Smooth muscle cell (in vitro differentiated cells): ENCODE data around the gene POLR2L. TPM values are rescaled to one million over a fixed set of nuclear protein-coding genes. Genes with fewer than 3 reads are reported as not detected.

Experiments used
- DNase-seq: peaks from one replicate; lab custom pipeline; 2025; ENCODE audit not compliant: unreplicated experiment; lab: John Stamatoyannopoulos, UW
- H2AFZ ChIP-seq: fragments of 200-600 bp; sonication (generic); 2 replicates; pipeline ENCODE4 v1.6.0; 2016; ENCODE audit warnings: antibody characterized with exemption, low read depth, mild to moderate bottlenecking
- H3F3A ChIP-seq: fragments of 200-600 bp; sonication (generic); 2 replicates; pipeline ENCODE4 v1.6.0; 2017; ENCODE audit warnings: antibody characterized with exemption, low read depth
- H3K27ac ChIP-seq: fragments of 200-600 bp; sonication (generic); 2 replicates; pipeline ENCODE4 v1.5.1; 2016; ENCODE audit warnings: low read depth, mild to moderate bottlenecking
- H3K27me3 ChIP-seq: fragments of 200-600 bp; sonication (generic); 2 replicates; pipeline ENCODE4 v1.6.1; 2016; ENCODE audit warnings: low read depth, mild to moderate bottlenecking
- H3K36me3 ChIP-seq: fragments of 200-600 bp; sonication (generic); 2 replicates; pipeline ENCODE4 v1.5.1; 2016; ENCODE audit warnings: low read depth
- H3K4me1 ChIP-seq: fragments of 200-600 bp; sonication (generic); 2 replicates; pipeline ENCODE4 v1.5.1; 2016; ENCODE audit warnings: low read depth
- H3K4me2 ChIP-seq: fragments of 200-600 bp; sonication (generic); 2 replicates; pipeline ENCODE4 v1.6.0; 2016; ENCODE audit warnings: mild to moderate bottlenecking
- H3K4me3 ChIP-seq: fragments of 200-600 bp; sonication (generic); 2 replicates; pipeline ENCODE4 v1.5.1; 2016; ENCODE audit warnings: mild to moderate bottlenecking
- H3K79me2 ChIP-seq: fragments of 200-600 bp; sonication (generic); 2 replicates; pipeline ENCODE4 v1.6.0; 2016; ENCODE audit warnings: low read depth, mild to moderate bottlenecking
- H3K9ac ChIP-seq: fragments of 200-600 bp; sonication (generic); 2 replicates; pipeline ENCODE4 v1.6.0; 2016; ENCODE audit warnings: low read depth
- H3K9me3 ChIP-seq: fragments of 200-600 bp; sonication (generic); replicated peaks from 2 replicates; pipeline ENCODE4 v1.5.1; 2016; ENCODE audit warnings: low read depth
- H4K20me1 ChIP-seq: fragments of 200-600 bp; sonication (generic); 2 replicates; pipeline ENCODE4 v1.6.0; 2016; ENCODE audit warnings: low read depth
- WGBS: methylation state at CpG from one replicate; pipeline ENCODE4 v1.1.7; 2016; ENCODE audit warnings: low lambda C conversion rate; 5-methylcytosine and 5-hydroxymethylcytosine counted together
- polyA plus RNA-seq: library from polyadenylated mRNA; unstranded; fragments of >200 nt; fragmentation: Nextera tagmentation; extraction: Ambion mirVana; gene quantifications from 2 replicates; pipeline ENCODE4 v1.2.1, GENCODE V29; 2016
- total RNA-seq: library from RNA; depleted of rRNA; stranded (reverse); fragments of >200 nt; gene quantifications from 2 replicates; pipeline ENCODE4 v1.2.3, GENCODE V29; 2014
- TF ChIP-seq, protein P1 (sequence below): fragments of 200-600 bp; sonication (generic); IDR thresholded peaks from 2 replicates; pipeline ENCODE4 v1.5.1; 2017; ENCODE audit warnings: borderline replicate concordance, mild to moderate bottlenecking, antibody characterized with exemption; ENCODE audit not compliant: insufficient read depth, poor library complexity, severe bottlenecking

POLR2L gene
- total and polyA plus RNA-seq, 2 experiments from 2014 or later = 51.4 to 380 TPM

DNA sequence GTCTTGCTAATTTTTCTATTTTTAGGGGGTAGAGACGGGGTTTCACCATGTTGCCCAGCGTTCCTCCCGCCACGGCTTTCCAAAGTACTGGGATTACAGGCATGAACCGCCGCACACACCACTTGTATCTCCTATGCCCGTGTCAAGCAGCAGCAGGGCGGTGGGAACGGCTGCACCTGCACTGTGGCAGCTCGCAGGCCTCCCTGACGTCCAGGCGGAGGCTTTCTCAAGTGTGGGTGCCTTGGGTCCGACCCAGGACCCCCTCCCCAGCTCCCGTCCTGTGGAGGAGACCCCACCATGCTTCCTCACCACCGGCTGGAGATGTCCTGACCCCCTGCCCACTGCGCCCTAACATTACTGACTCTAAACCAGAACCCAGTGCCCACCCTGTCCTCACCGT, 26.1 kb upstream of the POLR2L start:
- WGBS = 97% methylated on average over 17 of the region's 17 CpGs
- TF ChIP-seq, protein P1, sequence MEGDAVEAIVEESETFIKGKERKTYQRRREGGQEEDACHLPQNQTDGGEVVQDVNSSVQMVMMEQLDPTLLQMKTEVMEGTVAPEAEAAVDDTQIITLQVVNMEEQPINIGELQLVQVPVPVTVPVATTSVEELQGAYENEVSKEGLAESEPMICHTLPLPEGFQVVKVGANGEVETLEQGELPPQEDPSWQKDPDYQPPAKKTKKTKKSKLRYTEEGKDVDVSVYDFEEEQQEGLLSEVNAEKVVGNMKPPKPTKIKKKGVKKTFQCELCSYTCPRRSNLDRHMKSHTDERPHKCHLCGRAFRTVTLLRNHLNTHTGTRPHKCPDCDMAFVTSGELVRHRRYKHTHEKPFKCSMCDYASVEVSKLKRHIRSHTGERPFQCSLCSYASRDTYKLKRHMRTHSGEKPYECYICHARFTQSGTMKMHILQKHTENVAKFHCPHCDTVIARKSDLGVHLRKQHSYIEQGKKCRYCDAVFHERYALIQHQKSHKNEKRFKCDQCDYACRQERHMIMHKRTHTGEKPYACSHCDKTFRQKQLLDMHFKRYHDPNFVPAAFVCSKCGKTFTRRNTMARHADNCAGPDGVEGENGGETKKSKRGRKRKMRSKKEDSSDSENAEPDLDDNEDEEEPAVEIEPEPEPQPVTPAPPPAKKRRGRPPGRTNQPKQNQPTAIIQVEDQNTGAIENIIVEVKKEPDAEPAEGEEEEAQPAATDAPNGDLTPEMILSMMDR = no peak
- H3K27ac ChIP-seq = no peak overlapping the region
- no peaks in the 10 kb centered on the region for H3K79me2 ChIP-seq
- H3K4me3 ChIP-seq = no peak overlapping the region
- no peaks in the 10 kb centered on the region for H3K9me3 ChIP-seq
- DNase-seq = no peak
- H3K36me3 ChIP-seq = no peaks in the 10 kb centered on the region
- H3K27me3 ChIP-seq = no peaks in the 10 kb centered on the region
- H3K9ac ChIP-seq = no peak overlapping the region
- H3K4me2 ChIP-seq = no peak overlapping the region
- H3F3A ChIP-seq = no peaks in the 10 kb centered on the region
- H2AFZ ChIP-seq = no peak overlapping the region
- H3K4me1 ChIP-seq = peaks cover 1% of the 10 kb centered on the region
- peaks cover 17% of the 10 kb centered on the region for H4K20me1 ChIP-seq

DNA sequence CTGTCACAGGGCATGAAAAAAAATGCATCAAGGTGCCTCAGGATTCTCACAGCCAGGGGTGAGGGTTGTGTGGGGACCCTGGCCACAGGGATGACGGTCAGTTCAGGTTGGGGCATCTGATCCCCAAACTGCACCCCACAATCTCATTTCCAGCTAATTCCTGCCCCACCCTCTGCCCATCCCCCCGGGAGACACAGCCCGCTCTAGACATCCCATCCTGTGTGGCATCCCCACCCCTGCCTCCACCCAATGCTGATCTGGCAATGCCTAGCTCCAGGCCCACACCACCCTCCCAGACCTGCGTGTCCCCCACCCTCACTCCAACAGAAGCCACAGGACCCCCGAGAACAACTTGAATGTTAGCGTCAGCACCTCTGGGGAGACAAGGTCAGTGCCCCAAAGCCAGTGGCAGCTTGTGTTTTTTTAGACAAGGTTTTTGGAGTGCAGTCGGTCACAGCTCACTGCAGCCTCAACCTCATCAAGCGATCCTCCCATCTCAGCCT, 25.6 kb upstream of the POLR2L start:
- Histone ChIP-seq H3K79me2 (no peaks in the 10 kb centered on the region), H3K4me1 (peaks cover 5% of the 10 kb centered on the region), H4K20me1 (peaks cover 22% of the 10 kb centered on the region), H3K9me3 (no peaks in the 10 kb centered on the region), H2AFZ (no peak overlapping the region), H3K9ac (no peak overlapping the region), H3F3A (no peaks in the 10 kb centered on the region), H3K4me3 (no peak overlapping the region), H3K4me2 (no peak overlapping the region), H3K27me3 (no peaks in the 10 kb centered on the region), H3K27ac (no peak overlapping the region), H3K36me3 (no peaks in the 10 kb centered on the region)
- TF ChIP-seq, protein P1 = no peak
- no peak for DNase-seq
- 91% methylated on average over 8 of the region's 8 CpGs for WGBS

DNA sequence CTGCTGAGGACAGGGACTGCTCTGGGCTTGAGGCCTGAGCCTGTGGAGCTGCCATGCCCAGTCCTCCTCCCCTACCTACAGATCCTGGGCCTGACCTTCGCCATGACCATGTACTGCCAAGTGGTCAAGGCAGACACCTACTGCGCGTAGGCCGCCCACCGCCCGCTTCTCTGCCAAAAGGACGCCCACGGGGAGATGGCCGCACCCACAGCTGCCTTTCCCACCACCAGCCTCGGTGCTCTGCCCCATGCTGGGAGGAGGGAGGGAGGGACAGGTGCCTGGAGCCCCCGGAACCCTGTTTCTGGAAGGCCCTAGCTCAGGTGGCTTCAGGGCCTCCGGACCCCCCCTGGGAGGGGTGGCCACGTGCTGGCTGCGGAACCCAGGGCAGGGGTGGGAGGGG, 24.2 kb upstream of the POLR2L start:
- DNase-seq = no peak
- Histone ChIP-seq H2AFZ (no peak overlapping the region), H3F3A (no peaks in the 10 kb centered on the region), H3K9ac (no peak overlapping the region), H3K9me3 (no peaks in the 10 kb centered on the region), H3K36me3 (no peaks in the 10 kb centered on the region), H3K4me2 (no peak overlapping the region), H3K4me3 (no peak overlapping the region), H3K27me3 (no peaks in the 10 kb centered on the region), H3K27ac (no peak overlapping the region), H3K79me2 (no peaks in the 10 kb centered on the region), H4K20me1 (peaks cover 29% of the 10 kb centered on the region), H3K4me1 (peaks cover 10% of the 10 kb centered on the region)
- WGBS = 95% methylated on average over 14 of the region's 14 CpGs
- TF ChIP-seq, protein P1 = no peak

DNA sequence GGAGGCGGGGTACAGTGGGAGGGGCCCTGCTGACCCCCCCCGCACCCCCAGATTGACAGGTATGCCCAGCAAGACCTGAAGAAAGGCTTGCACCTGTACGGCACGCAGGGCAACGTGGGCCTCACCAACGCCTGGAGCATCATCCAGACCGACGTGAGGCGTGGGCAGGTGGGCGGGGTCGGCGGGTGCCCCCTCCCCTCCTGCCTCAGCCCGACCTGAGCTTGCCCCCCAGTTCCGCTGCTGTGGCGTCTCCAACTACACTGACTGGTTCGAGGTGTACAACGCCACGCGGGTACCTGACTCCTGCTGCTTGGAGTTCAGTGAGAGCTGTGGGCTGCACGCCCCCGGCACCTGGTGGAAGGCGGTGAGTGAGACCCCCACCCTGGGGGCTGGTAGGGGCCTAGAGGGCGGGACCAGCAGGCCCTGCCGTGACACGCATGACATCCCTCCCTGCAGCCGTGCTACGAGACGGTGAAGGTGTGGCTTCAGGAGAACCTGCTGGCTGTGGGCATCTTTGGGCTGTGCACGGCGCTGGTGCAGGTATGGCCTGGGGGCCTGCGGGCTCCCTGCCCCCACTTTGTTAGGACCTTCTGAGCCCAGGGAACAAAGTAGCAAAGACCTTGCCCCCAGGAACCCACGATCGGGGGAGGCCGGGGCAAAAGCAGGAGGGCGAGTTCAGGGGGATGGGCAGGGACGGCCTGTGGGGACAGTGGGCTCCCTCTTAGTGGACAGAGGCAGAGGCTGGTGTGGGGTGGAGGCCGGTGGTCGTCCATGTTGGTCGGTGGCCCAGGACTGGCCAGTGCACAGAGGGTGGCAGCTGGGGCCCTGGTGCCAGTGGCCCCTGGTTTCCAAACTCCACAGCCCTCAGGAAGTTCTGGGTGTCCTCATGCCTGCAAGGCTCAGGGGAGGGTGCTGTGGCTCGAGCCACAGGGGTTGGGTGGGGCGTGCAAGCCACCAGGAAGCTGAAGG, 23.4 kb upstream of the POLR2L start:
- Histone ChIP-seq H4K20me1 (peaks cover 33% of the 10 kb centered on the region), H3K79me2 (no peaks in the 10 kb centered on the region), H2AFZ (no peak overlapping the region), H3K4me2 (no peak overlapping the region), H3K27ac (no peak overlapping the region), H3K36me3 (no peaks in the 10 kb centered on the region), H3K9ac (no peak overlapping the region), H3K27me3 (no peaks in the 10 kb centered on the region), H3K4me1 (peaks cover 10% of the 10 kb centered on the region), H3K4me3 (no peak overlapping the region), H3F3A (no peaks in the 10 kb centered on the region), H3K9me3 (no peaks in the 10 kb centered on the region)
- 91% methylated on average over 38 of the region's 41 CpGs for WGBS
- no peak for DNase-seq
- TF ChIP-seq, protein P1 = no peak
